GM19193 (cell line): Measurements from ENCODE around the gene ACOT7.

Experiments
- POLR2A ChIP-seq: IDR thresholded peaks from 4 replicates; pipeline ENCODE4 v1.6.1; 2011; ENCODE audit not compliant: insufficient read depth, insufficient read length; ENCODE audit errors: extremely low read depth

Gene ACOT7

GRCh38 chr1:6336776-6337622 is 56.6 kb downstream of the ACOT7 start:
- no peak for TF ChIP-seq POLR2A

GRCh38 chr1:6334261-6334993 is 59.1 kb downstream of the ACOT7 start:
- no peak for TF ChIP-seq POLR2A

GRCh38 chr1:6332821-6333220 is 60.7 kb downstream of the ACOT7 start:
- no peak for TF ChIP-seq POLR2A

GRCh38 chr1:6331543-6332273 is 61.9 kb downstream of the ACOT7 start:
- no peak for TF ChIP-seq POLR2A

- TF ChIP-seq POLR2A = no peak
Observed at GRCh38 chr1:6330410-6330911, 63.1 kb downstream of the ACOT7 start.

GRCh38 chr1:6329851-6330250 is 63.7 kb downstream of the ACOT7 start:
- no peak for TF ChIP-seq POLR2A

- TF ChIP-seq POLR2A = no peak
Observed at GRCh38 chr1:6329396-6329795, 64.2 kb downstream of the ACOT7 start.

GRCh38 chr1:6328696-6329095 is 64.9 kb downstream of the ACOT7 start:
- TF ChIP-seq POLR2A = no peak

GRCh38 chr1:6328091-6328490 is 65.5 kb downstream of the ACOT7 start:
- no peak for TF ChIP-seq POLR2A

- no peak for TF ChIP-seq POLR2A
Observed at GRCh38 chr1:6325482-6325881, 68.1 kb downstream of the ACOT7 start.

GRCh38 chr1:6322161-6322560 is 71.4 kb downstream of the ACOT7 start:
- no peak for TF ChIP-seq POLR2A

- no peak for TF ChIP-seq POLR2A
Observed at GRCh38 chr1:6321205-6321604, 72.4 kb downstream of the ACOT7 start.

- no peak for TF ChIP-seq POLR2A
Observed at GRCh38 chr1:6317098-6317760, 76.3 kb downstream of the ACOT7 start.

- TF ChIP-seq POLR2A = no peak
Observed at GRCh38 chr1:6316240-6317097, 77.1 kb downstream of the ACOT7 start.
